Measurements from ENCODE around the gene LYRM7. TPM values are rescaled to one million over a fixed set of nuclear protein-coding genes. Genes with fewer than 3 reads are reported as not detected.

The LYRM7 gene
- 2.5 to 5.0 TPM (median 4.3 TPM) in 5 replicates for total RNA-seq (2022; extraction: Qiagen RNA extraction; ENCODE audit: low read depth)

DNA sequence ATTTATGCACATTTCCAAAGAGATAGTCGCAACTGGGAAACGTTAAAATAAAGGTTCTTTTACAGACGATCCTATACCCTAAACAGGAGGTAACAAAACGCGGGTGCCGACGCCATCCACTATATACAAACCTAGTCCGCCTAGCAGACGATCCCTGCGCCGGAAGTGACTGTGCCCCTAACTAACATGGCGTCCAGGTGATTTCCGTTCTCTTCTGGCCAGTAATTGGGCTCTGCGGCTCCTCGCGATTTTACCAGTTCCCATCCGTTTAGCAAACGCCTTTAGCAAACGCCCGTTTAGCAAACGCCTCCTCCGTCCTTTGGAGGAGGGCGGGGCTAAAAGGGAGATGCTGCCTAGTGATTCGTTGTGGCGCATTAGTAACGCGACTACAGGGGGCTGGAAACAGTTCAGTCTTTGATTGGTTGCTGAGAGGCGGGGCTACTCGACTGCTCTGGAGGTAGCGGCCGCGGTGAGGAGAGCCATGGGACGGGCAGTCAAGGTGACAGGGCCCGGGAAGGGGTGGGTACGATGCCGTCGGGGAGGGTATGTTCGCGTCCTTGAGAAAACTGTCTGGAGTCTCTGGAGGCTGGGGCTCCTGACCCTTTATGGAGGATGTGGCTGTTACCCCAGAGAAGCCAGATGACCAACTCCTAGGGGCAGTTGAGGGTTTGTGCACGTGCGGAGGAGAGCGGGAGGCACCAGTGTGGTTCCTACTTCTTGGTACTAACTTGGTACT lies at the start of gene LYRM7:
Gene LYRM7, plus strand, starts transcription at position 405 of the 736 bp plus-strand sequence. Its CDS starts 77 bp downstream, at position 482.

DNA sequence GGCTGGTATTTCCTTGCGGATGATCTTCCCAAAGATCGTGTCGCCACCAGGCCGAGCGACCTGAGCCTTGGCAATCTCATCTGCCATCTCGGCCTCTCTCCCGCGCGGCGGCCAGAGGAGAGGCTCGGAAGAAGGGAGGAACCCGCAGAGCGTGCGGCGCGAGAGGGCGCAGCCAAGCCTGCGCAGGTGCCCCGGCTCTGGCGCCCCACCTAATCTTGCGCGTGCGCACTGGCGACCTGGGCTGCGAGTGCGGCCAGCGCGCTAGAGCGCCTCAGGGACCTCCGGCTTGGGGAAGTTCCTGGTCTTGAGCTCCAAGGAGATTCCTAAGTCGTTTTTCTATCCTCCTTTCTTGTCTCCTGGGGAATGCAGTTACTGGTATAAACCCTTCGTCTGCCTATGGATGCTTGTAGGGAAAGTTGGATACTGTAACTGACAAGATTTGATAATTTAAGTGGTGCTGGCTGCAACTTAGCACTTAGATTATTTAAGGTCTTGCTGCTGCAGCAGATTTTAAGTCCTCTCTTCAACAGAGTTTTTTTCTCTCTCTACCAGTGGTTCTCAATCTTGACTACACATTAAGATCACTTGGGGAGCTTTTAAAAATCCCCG lies 5.5 kb upstream of the LYRM7 start, which contains the start of gene HINT1:
Gene HINT1, minus strand, starts transcription at position 138 of the 609 bp plus-strand sequence. Its CDS starts 51 bp downstream, at position 87.

Other genes with a start within 250 kb of the LYRM7 start
- 467 to 531 TPM (median 482 TPM) in 5 replicates for gene HINT1, start 5.7 kb upstream of the LYRM7 start, total RNA-seq (2022; extraction: Qiagen RNA extraction; ENCODE audit: low read depth)
- 15.6 to 32.3 TPM (median 29.1 TPM) in 5 replicates for gene CDC42SE2, start 93.1 kb downstream of the LYRM7 start, total RNA-seq (2022; extraction: Qiagen RNA extraction; ENCODE audit: low read depth)